HEK293 (cell line): ENCODE data around the gene NPAT.
A peak's percentile ranks its signal among the peaks of the same experiment; 100 is the strongest.

Experiments used
- CTCF ChIA-PET: fragments of 350-600 bp; formaldehyde crosslinking; extraction: SDS; loops from one replicate; lab custom pipeline; 2021; ENCODE audit warnings: antibody characterized with exemption; lab: Yijun Ruan, JAX
- POLR2A ChIA-PET: fragments of 300-600 bp; formaldehyde crosslinking; extraction: SDS; loops from one replicate; lab custom pipeline; 2020; ENCODE audit warnings: antibody characterized with exemption, inconsistent platforms; lab: Yijun Ruan, JAX
- H3K27ac ChIP-seq: fragments of 200-500 bp; sonication (Bioruptor generic); 2 replicates; pipeline ENCODE4 v1.5.1; 2014; ENCODE audit warnings: low read depth, low read length, control low read depth, inconsistent platforms; ENCODE audit errors: extremely low read depth
- H3K36me3 ChIP-seq, 2 experiments: fragments of 200-500 bp in 1 of 2; sonication (Bioruptor generic) in 1 of 2; 1 replicate in 1 of 2; 2 replicates in 1 of 2; pipeline ENCODE4 v1.5.1; 2014 to 2017; ENCODE audit warnings: inconsistent platforms in 2 of 2, low read length in 2 of 2; ENCODE audit not compliant: control insufficient read depth in 2 of 2, insufficient read depth in 1 of 2
- H3K4me1 ChIP-seq: fragments of 200-500 bp; sonication (Bioruptor generic); 2 replicates; pipeline ENCODE4 v1.5.1; 2014; ENCODE audit warnings: mild to moderate bottlenecking, low read length, inconsistent platforms; ENCODE audit not compliant: control insufficient read depth, insufficient read depth
- H3K4me3 ChIP-seq: 2 replicates; pipeline ENCODE4 v1.5.1; 2011; ENCODE audit warnings: low read depth, mild to moderate bottlenecking, control low read depth, low read length, moderate library complexity
- H3K9me3 ChIP-seq: fragments of 200-500 bp; sonication (Bioruptor generic); 2 replicates; pipeline ENCODE4 v1.5.1; 2014; ENCODE audit warnings: low read depth, low read length, inconsistent platforms; ENCODE audit not compliant: control insufficient read depth, insufficient read depth
- BCL11A ChIP-seq: fragments of 450-650 bp; formaldehyde crosslinking; IDR thresholded peaks from 2 replicates; pipeline ENCODE4 v1.5.1; 2016; ENCODE audit warnings: low read depth, missing biosample characterization, missing genetic modification characterization
- SCRT2 ChIP-seq: fragments of 450-650 bp; formaldehyde crosslinking; IDR thresholded peaks from 2 replicates; pipeline ENCODE4 v1.5.1; 2016; ENCODE audit warnings: missing biosample characterization, missing genetic modification characterization
- SETDB1 ChIP-seq: IDR thresholded peaks from one replicate; pipeline ENCODE4 v1.6.1; 2017; ENCODE audit warnings: mild to moderate bottlenecking, low read length, moderate library complexity, mixed read lengths; ENCODE audit not compliant: insufficient read length
- WT1 ChIP-seq: fragments of 450-650 bp; formaldehyde crosslinking; IDR thresholded peaks from 2 replicates; pipeline ENCODE4 v1.5.1; 2016; ENCODE audit warnings: missing biosample characterization, missing genetic modification characterization
- ZNF146 ChIP-seq: fragments of 450-650 bp; formaldehyde crosslinking; IDR thresholded peaks from 2 replicates; pipeline ENCODE4 v1.5.1; 2016; ENCODE audit warnings: missing biosample characterization, missing genetic modification characterization
- ZNF157 ChIP-seq: fragments of 450-650 bp; formaldehyde crosslinking; IDR thresholded peaks from 2 replicates; pipeline ENCODE4 v1.5.1; 2016; ENCODE audit warnings: missing biosample characterization, missing genetic modification characterization
- ZNF19 ChIP-seq: fragments of 450-650 bp; formaldehyde crosslinking; IDR thresholded peaks from 2 replicates; pipeline ENCODE4; 2016; ENCODE audit warnings: missing biosample characterization, missing genetic modification characterization, low read depth
- ZNF26 ChIP-seq: fragments of 450-650 bp; formaldehyde crosslinking; IDR thresholded peaks from 2 replicates; pipeline ENCODE4 v1.5.1; 2016; ENCODE audit warnings: missing biosample characterization, missing genetic modification characterization
- ZNF335 ChIP-seq: fragments of 450-650 bp; formaldehyde crosslinking; conservative IDR thresholded peaks from 2 replicates; pipeline ENCODE4 v1.5.1; 2016; ENCODE audit warnings: missing biosample characterization, missing genetic modification characterization
- ZNF350 ChIP-seq: fragments of 450-650 bp; formaldehyde crosslinking; IDR thresholded peaks from 2 replicates; pipeline ENCODE4 v1.5.0; 2017; ENCODE audit warnings: missing biosample characterization, mild to moderate bottlenecking, missing genetic modification characterization
- ZNF37A ChIP-seq: fragments of 450-650 bp; IDR thresholded peaks from 2 replicates; pipeline ENCODE4 v1.5.1; 2018; ENCODE audit warnings: missing biosample characterization, missing genetic modification characterization
- ZNF416 ChIP-seq: fragments of 450-650 bp; formaldehyde crosslinking; IDR thresholded peaks from 2 replicates; pipeline ENCODE4 v1.5.1; 2016; ENCODE audit warnings: missing biosample characterization, missing genetic modification characterization
- ZNF518A ChIP-seq: fragments of 450-650 bp; formaldehyde crosslinking; conservative IDR thresholded peaks from 2 replicates; pipeline ENCODE4 v1.5.1; 2016; ENCODE audit warnings: low read depth, missing biosample characterization, missing genetic modification characterization
- ZNF549 ChIP-seq: fragments of 450-650 bp; IDR thresholded peaks from 2 replicates; pipeline ENCODE4 v1.5.1; 2018; ENCODE audit warnings: missing biosample characterization, missing genetic modification characterization, mild to moderate bottlenecking, inconsistent platforms, moderate library complexity
- ZNF585B ChIP-seq: fragments of 450-650 bp; formaldehyde crosslinking; IDR thresholded peaks from 2 replicates; pipeline ENCODE4 v1.5.1; 2016; ENCODE audit warnings: missing biosample characterization, missing genetic modification characterization
- ZNF658 ChIP-seq: fragments of 450-650 bp; formaldehyde crosslinking; IDR thresholded peaks from 2 replicates; pipeline ENCODE4; 2016; ENCODE audit warnings: missing biosample characterization, missing genetic modification characterization
- ZNF670 ChIP-seq: fragments of 450-650 bp; formaldehyde crosslinking; IDR thresholded peaks from 2 replicates; pipeline ENCODE4 v1.5.1; 2016; ENCODE audit warnings: missing biosample characterization, missing genetic modification characterization, low read depth
- ZNF785 ChIP-seq: fragments of 450-650 bp; formaldehyde crosslinking; IDR thresholded peaks from 2 replicates; pipeline ENCODE4 v1.5.1; 2016; ENCODE audit warnings: missing biosample characterization, missing genetic modification characterization
- TF ChIP-seq, protein P1 (sequence below): fragments of 450-650 bp; formaldehyde crosslinking; IDR thresholded peaks from 2 replicates; pipeline ENCODE4 v1.5.1; 2016; ENCODE audit warnings: missing biosample characterization, missing genetic modification characterization
- TF ChIP-seq, protein P2 (sequence below): fragments of 450-650 bp; formaldehyde crosslinking; IDR thresholded peaks from 2 replicates; pipeline ENCODE4 v1.5.1; 2016; ENCODE audit warnings: missing biosample characterization, missing genetic modification characterization

The NPAT gene

GRCh38 chr11:108199446-108200321 lies 22.8 kb downstream of the NPAT start:
- POLR2A ChIA-PET: no interaction called here
- TF ChIP-seq ZNF549 (tag by site-specific recombination): no peak
- no peak for TF ChIP-seq BCL11A
- TF ChIP-seq ZNF26 (tag by site-specific recombination): no peak
- TF ChIP-seq, protein P1, sequence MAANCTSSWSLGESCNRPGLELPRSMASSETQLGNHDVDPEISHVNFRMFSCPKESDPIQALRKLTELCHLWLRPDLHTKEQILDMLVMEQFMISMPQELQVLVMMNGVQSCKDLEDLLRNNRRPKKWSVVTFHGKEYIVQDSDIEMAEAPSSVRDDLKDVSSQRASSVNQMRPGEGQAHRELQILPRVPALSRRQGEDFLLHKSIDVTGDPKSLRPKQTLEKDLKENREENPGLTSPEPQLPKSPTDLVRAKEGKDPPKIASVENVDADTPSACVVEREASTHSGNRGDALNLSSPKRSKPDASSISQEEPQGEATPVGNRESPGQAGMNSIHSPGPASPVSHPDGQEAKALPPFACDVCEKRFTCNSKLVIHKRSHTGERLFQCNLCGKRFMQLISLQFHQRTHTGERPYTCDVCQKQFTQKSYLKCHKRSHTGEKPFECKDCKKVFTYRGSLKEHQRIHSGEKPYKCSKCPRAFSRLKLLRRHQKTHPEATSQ (tag by site-specific recombination): no peak
- CTCF ChIA-PET: no interaction called here
- H3K4me1 ChIP-seq: no peaks in the 10 kb centered on the region
- no peak overlapping the region for H3K27ac ChIP-seq
- peaks cover 0 to 71% of the 10 kb centered on the region in 2 experiments; a peak in 2 of 3 replicates for H3K36me3 ChIP-seq
- no peak overlapping the region for H3K4me3 ChIP-seq
- no peaks in the 10 kb centered on the region for H3K9me3 ChIP-seq

- H3K4me3 ChIP-seq: no peak overlapping the region
- H3K4me1 ChIP-seq: no peaks in the 10 kb centered on the region
- ChIA-PET CTCF (no interaction called here), POLR2A (interaction anchor here (0.6 kb wide), 1 partner anchor 262 kb away, joined by 3 read pairs; no protein-coding TSS in a partner anchor)
- H3K36me3 ChIP-seq: peaks cover 0 to 64% of the 10 kb centered on the region in 2 experiments; a peak in 2 of 3 replicates
- H3K9me3 ChIP-seq: no peaks in the 10 kb centered on the region
- TF ChIP-seq SETDB1 (no peak), ZNF585B (tag by site-specific recombination) (peak; percentile 22; the same call in 1 of the 2 replicates), WT1 (tag by site-specific recombination) (no peak)
- H3K27ac ChIP-seq: no peak overlapping the region
Observed at GRCh38 chr11:108198833-108199232, 23.6 kb downstream of the NPAT start.

DNA sequence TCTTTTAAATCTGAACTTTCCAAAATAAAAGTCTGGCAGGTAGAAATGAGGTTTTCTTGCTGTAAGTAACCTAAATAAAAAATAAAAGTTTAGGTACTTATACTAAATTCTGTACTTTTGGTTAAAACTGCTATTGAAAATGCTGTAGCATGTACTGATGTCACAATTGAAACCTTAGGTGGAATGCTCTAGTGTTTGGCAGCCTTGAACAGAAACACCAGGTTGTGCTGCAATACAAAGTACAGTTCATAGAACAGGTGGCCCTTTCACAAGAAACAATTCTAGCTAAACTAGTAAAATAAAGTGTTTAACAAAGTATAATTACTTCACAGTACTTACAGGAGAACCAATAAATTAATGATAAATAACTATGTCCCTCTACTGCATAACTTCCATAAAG lies 25.1 kb downstream of the NPAT start:
- CTCF ChIA-PET: interaction anchor here (0.7 kb wide), 1 partner anchor 1581 kb away, joined by 3 read pairs; no protein-coding TSS in a partner anchor
- Histone ChIP-seq H3K4me3 (no peak overlapping the region), H3K9me3 (no peaks in the 10 kb centered on the region), H3K27ac (no peak overlapping the region), H3K4me1 (no peaks in the 10 kb centered on the region), H3K36me3 (peaks cover 4 to 66% of the 10 kb centered on the region in 2 experiments)
- POLR2A ChIA-PET: no interaction called here
- TF ChIP-seq, protein P2, sequence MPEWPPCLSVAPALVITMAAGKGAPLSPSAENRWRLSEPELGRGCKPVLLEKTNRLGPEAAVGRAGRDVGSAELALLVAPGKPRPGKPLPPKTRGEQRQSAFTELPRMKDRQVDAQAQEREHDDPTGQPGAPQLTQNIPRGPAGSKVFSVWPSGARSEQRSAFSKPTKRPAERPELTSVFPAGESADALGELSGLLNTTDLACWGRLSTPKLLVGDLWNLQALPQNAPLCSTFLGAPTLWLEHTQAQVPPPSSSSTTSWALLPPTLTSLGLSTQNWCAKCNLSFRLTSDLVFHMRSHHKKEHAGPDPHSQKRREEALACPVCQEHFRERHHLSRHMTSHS (tag by site-specific recombination): no peak
- TF ChIP-seq ZNF658 (tag by site-specific recombination): no peak
- TF ChIP-seq SCRT2: no peak
- TF ChIP-seq ZNF670 (tag by site-specific recombination): no peak
- no peak for TF ChIP-seq ZNF785 (tag by site-specific recombination)
- TF ChIP-seq, protein P1 (tag by site-specific recombination): no peak
- TF ChIP-seq ZNF518A (tag by site-specific recombination): no peak
- no peak for TF ChIP-seq ZNF37A (tag by site-specific recombination)
- no peak for TF ChIP-seq ZNF146 (tag by site-specific recombination)
- TF ChIP-seq ZNF335 (tag by site-specific recombination): no peak
- no peak for TF ChIP-seq ZNF157 (tag by site-specific recombination)
- TF ChIP-seq ZNF350: no peak
- no peak for TF ChIP-seq ZNF19 (tag by site-specific recombination)
- no peak for TF ChIP-seq ZNF416 (tag by site-specific recombination)
